Astrocyte (in vitro differentiated cells and primary cell): ENCODE measurements around the gene SLC25A12. TPM values are rescaled to one million over a fixed set of nuclear protein-coding genes. Genes with fewer than 3 reads are reported as not detected.

Experiments
- DNase-seq: peaks from one replicate; pipeline ENCODE4 v3.0.0-alpha.2; 2010; ENCODE audit warnings: low read depth
- FAIRE-seq: peaks from 2 replicates; lab custom pipeline; 2011; peaks lifted over from hg19 to GRCh38; lab: Jason Lieb, UNC
- H2AFZ ChIP-seq: 2 replicates; pipeline ENCODE4 v1.6.0; 2012; ENCODE audit warnings: low read depth, low read length, inconsistent platforms
- H3K27ac ChIP-seq: 2 replicates; pipeline ENCODE4 v1.5.1; 2011; ENCODE audit warnings: low read depth, low read length, inconsistent platforms
- H3K27me3 ChIP-seq: 2 replicates; pipeline ENCODE4 v1.6.0; 2011; ENCODE audit warnings: low read length, inconsistent platforms; ENCODE audit not compliant: insufficient read depth
- H3K36me3 ChIP-seq: 2 replicates; pipeline ENCODE4 v1.5.1; 2011; ENCODE audit warnings: low read length, inconsistent platforms; ENCODE audit not compliant: insufficient read depth
- H3K4me1 ChIP-seq: 2 replicates; pipeline ENCODE4 v1.5.1; 2011; ENCODE audit warnings: low read length, inconsistent platforms; ENCODE audit not compliant: insufficient read depth
- H3K4me2 ChIP-seq: 2 replicates; pipeline ENCODE4 v1.6.0; 2012; ENCODE audit warnings: low read length, inconsistent platforms
- H3K4me3 ChIP-seq: 2 replicates; pipeline ENCODE4 v1.5.1; 2011; ENCODE audit warnings: low read depth, mild to moderate bottlenecking, low read length, inconsistent platforms; ENCODE audit not compliant: insufficient read depth
- H3K79me2 ChIP-seq: 2 replicates; pipeline ENCODE4 v1.6.0; 2012; ENCODE audit warnings: mild to moderate bottlenecking, low read length, inconsistent platforms; ENCODE audit not compliant: insufficient read depth
- H3K9ac ChIP-seq: 2 replicates; pipeline ENCODE4 v1.6.0; 2012; ENCODE audit warnings: mild to moderate bottlenecking, low read length, inconsistent platforms
- H3K9me3 ChIP-seq: 2 replicates; pipeline ENCODE4 v1.5.1; 2012; ENCODE audit warnings: low read depth, mild to moderate bottlenecking, low read length, inconsistent platforms; ENCODE audit not compliant: insufficient read depth
- H4K20me1 ChIP-seq: 2 replicates; pipeline ENCODE4 v1.6.0; 2012; ENCODE audit warnings: low read length, inconsistent platforms; ENCODE audit not compliant: insufficient read depth
- H3K27ac Mint-ChIP-seq: one replicate; pipeline ENCODE4 v1.8.0; 2021; ENCODE audit warnings: mild to moderate bottlenecking, mixed read lengths; ENCODE audit not compliant: unreplicated experiment
- H3K27me3 Mint-ChIP-seq: one replicate; pipeline ENCODE4 v1.8.0; 2021; ENCODE audit warnings: low read depth, mixed read lengths; ENCODE audit not compliant: unreplicated experiment
- H3K36me3 Mint-ChIP-seq: one replicate; pipeline ENCODE4 v1.8.0; 2021; ENCODE audit warnings: low read depth, mixed read lengths; ENCODE audit not compliant: unreplicated experiment
- H3K4me1 Mint-ChIP-seq: one replicate; pipeline ENCODE4 v1.8.0; 2021; ENCODE audit warnings: low read depth, mixed read lengths; ENCODE audit not compliant: unreplicated experiment
- H3K4me3 Mint-ChIP-seq: one replicate; pipeline ENCODE4 v1.8.0; 2021; ENCODE audit warnings: mild to moderate bottlenecking, moderate library complexity, mixed read lengths; ENCODE audit not compliant: unreplicated experiment
- H3K9me3 Mint-ChIP-seq: one replicate; pipeline ENCODE4 v1.8.0; 2021; ENCODE audit warnings: mild to moderate bottlenecking, mixed read lengths; ENCODE audit not compliant: unreplicated experiment
- EZH2 ChIP-seq: IDR thresholded peaks from 2 replicates; pipeline ENCODE4 v1.6.1; 2012; ENCODE audit warnings: mild to moderate bottlenecking, low read length, inconsistent platforms; ENCODE audit not compliant: insufficient read depth
- total RNA-seq: library from RNA; stranded (reverse); gene quantifications from 2 replicates; pipeline ENCODE4 v1.2.1, GENCODE V29; 2021
- TF ChIP-seq, protein P1 (sequence below): IDR thresholded peaks from 2 replicates; pipeline ENCODE4 v1.5.1; 2011; ENCODE audit warnings: low read depth, mild to moderate bottlenecking, inconsistent platforms, low read length, moderate library complexity; ENCODE audit not compliant: insufficient read depth

Gene SLC25A12
- total RNA-seq, 1 donor from 2014 or later = 18.1 TPM

DNA sequence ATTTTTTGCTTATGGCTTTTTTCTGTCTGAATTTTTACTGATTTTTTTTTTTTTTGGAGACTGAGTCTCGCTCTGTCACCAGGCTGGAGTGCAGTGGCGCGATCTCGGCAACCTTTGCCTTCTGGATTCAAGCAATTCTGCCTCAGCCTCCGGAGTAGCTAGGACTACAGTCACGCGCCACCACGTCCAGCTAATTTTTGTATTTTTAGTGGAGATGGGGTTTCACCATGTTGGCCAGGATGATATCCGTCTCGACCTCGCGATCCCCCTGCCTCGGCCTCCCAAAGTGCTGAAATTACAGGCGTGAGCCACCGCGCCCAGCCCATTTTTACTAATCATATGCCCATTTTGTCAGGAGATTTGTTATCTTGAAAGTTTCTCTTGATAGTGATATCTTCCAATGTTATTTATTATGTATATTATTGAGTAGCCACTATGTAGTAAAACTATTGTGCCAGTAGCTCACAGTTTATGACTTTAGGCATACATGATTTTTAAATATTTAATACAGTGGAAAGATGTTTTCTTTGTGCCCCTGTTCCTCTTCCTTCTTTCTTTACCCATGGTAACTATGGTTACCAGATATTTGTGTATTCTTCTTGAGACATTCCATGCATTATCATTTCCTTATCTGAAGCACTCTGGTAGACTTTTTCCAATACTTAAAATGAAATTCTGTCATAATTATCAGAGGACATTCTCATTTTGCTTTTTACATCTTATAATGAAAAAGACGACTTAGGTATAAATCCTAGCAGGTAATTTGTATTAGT lies 30.3 kb upstream of the SLC25A12 start:
- Mint-ChIP-seq H3K9me3 (no peaks in the 10 kb centered on the region), H3K27me3 (no peaks in the 10 kb centered on the region), H3K36me3 (no peaks in the 10 kb centered on the region), H3K27ac (peak overlapping the region; percentile 34), H3K4me3 (no peak overlapping the region), H3K4me1 (peaks cover 8% of the 10 kb centered on the region)
- H3K79me2 ChIP-seq = peaks cover 67% of the 10 kb centered on the region
- no peak for FAIRE-seq
- no peak overlapping the region for H2AFZ ChIP-seq
- H3K36me3 ChIP-seq = no peaks in the 10 kb centered on the region
- H3K27ac ChIP-seq = no peak overlapping the region
- H3K4me1 ChIP-seq = peaks cover 11% of the 10 kb centered on the region
- TF ChIP-seq, protein P1, sequence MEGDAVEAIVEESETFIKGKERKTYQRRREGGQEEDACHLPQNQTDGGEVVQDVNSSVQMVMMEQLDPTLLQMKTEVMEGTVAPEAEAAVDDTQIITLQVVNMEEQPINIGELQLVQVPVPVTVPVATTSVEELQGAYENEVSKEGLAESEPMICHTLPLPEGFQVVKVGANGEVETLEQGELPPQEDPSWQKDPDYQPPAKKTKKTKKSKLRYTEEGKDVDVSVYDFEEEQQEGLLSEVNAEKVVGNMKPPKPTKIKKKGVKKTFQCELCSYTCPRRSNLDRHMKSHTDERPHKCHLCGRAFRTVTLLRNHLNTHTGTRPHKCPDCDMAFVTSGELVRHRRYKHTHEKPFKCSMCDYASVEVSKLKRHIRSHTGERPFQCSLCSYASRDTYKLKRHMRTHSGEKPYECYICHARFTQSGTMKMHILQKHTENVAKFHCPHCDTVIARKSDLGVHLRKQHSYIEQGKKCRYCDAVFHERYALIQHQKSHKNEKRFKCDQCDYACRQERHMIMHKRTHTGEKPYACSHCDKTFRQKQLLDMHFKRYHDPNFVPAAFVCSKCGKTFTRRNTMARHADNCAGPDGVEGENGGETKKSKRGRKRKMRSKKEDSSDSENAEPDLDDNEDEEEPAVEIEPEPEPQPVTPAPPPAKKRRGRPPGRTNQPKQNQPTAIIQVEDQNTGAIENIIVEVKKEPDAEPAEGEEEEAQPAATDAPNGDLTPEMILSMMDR = no peak
- TF ChIP-seq EZH2 = no peak
- no peak for DNase-seq
- H3K9me3 ChIP-seq = no peaks in the 10 kb centered on the region
- H3K9ac ChIP-seq = peak overlapping the region; percentile 95
- H3K4me2 ChIP-seq = peak overlapping the region; percentile 96
- H3K27me3 ChIP-seq = no peaks in the 10 kb centered on the region
- no peak overlapping the region for H3K4me3 ChIP-seq
- no peaks in the 10 kb centered on the region for H4K20me1 ChIP-seq

DNA sequence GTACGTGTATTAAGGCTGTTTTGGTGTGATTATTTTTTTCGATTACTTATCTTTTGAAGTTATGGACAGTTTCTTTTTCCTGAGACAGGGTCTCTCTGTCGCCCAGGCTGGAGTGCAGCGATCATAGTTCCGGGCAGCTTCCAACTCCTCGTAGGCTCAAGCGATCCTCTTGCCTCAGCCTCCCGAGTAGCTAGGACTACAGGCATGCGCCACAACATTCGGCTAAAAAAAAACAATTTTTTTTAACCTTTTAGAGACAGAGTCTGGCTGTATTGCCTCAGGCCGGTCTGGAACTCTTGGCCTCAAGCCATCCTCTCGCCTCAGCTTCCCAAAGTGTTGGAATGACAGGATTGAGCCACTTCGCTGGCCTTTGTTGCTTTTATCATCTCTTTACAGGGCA lies 29.2 kb upstream of the SLC25A12 start:
- no peaks in the 10 kb centered on the region for H3K36me3 ChIP-seq
- no peak for FAIRE-seq
- Mint-ChIP-seq H3K27me3 (no peaks in the 10 kb centered on the region), H3K4me1 (peaks cover 8% of the 10 kb centered on the region), H3K9me3 (no peaks in the 10 kb centered on the region), H3K4me3 (peak overlapping the region; percentile 92), H3K27ac (peak overlapping the region; percentile 71), H3K36me3 (no peaks in the 10 kb centered on the region)
- H3K27ac ChIP-seq = peak overlapping the region; percentile 92
- H4K20me1 ChIP-seq = no peaks in the 10 kb centered on the region
- no peaks in the 10 kb centered on the region for H3K9me3 ChIP-seq
- peak; percentile 13 for DNase-seq
- TF ChIP-seq, protein P1 = no peak
- TF ChIP-seq EZH2 = no peak
- peak overlapping the region; percentile 95 for H3K9ac ChIP-seq
- no peaks in the 10 kb centered on the region for H3K27me3 ChIP-seq
- peak overlapping the region; percentile 97 for H3K4me3 ChIP-seq
- peaks cover 11% of the 10 kb centered on the region for H3K4me1 ChIP-seq
- peak overlapping the region; percentile 95 for H2AFZ ChIP-seq
- peak overlapping the region; percentile 96 for H3K4me2 ChIP-seq
- H3K79me2 ChIP-seq = peaks cover 55% of the 10 kb centered on the region
